ENCODE data around the gene CRYGN.

Gene CRYGN

DNA sequence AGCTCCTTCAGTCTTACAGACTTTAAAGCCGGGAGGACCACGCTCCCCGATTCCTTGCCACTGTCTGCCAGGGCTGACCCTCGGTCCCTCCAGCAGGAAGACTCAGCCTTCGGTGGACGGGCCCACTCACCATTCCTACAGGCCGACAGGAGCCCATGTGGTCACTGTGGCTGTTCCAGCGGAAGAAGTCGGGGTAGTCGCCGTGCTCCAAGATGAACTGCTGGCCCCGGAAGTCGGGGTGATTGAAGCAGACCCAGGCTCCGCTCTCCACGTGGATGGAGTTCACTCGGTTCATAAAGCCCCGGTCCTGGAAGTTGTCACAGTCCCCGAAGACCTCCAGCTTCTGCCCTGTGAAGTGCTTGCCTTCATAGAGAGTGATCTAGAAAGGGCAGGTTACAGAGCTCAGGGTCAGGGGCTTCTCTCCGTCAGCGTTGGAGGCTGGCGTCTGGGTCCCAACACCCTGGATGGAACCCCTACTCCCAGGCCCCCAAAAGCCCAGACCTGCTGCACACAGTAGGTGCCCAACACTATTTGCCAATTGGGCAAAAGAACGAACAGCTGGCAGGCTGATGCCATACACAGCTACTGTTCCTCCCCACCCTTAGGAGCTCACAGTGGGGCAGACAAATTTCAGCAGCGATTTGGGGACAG is 1.9 kb downstream of the CRYGN start:
- DNase-seq, result no peak

DNA sequence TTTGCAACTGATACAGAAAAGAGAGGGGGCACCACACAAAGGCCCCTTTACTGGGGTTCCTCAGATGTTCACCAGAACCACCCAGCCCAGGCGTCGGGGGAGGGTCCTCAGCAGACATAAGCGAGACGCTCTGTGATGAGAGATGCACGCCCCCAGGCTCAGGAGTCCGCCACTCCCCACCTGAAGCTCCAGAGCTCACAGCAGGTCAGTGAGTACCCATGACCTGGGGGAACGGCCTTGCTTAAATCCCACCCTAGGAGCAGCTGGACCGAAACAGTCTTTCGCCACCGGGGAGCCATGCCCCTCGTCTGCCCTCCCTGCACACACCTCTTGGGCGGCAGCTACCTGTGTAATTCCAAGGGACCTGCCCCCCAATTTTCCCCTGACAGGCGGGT is 2.8 kb downstream of the CRYGN start:
- no peak for DNase-seq

DNA sequence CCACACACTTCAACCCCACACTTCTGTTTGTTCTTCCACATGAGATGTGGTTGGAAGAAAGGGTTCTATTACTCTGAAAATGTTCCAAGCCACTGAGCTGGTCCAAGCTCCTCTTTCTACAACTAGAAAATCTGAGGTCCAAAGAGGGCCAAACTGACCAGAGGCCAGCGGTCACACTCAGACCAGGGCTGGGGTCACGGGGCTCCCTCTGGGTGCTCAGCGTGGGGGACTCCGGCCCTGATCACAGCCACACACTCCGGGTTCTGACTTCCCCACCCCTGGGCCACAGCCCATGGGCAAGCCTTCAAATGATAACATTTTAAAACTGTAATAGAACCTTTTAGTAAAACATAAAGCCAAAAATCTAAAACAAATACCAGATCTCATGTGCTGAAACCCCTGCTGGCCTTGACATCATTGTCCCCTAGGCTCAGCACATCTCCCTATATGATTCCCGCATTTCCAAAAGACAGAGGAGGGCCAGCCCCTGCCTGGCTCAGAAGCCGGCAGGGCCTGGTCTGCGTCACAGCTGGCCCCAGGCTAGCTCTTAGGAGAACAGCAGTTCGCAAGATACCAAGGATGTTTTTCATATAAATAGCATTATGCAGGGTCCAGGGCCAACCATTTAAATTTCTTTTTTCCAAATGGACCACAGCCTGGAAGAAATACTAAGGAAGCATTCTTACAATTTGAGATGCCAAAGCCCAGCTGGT is 3.3 kb downstream of the CRYGN start:
- DNase-seq, result no peak

DNA sequence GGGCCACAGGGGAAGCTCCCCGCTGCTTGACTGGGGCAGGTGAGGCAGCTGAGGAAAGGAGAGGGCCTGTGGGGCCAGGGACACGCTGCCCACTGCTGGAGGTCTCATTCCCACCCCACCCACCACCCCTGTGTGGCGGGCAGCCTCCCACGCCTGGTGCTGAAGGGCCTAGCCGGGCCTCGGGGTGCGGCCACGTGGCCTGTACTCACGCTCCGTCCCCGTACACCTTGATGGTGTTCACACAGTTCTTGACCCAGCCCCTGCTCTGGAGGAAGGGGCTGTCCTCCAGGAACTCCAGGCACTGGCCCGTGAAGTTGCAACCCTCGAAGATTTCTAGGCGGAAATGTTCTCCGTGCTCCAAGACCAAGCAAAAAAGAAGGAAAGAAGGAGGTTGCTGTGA is 4.0 kb downstream of the CRYGN start:
- no peak for DNase-seq

DNA sequence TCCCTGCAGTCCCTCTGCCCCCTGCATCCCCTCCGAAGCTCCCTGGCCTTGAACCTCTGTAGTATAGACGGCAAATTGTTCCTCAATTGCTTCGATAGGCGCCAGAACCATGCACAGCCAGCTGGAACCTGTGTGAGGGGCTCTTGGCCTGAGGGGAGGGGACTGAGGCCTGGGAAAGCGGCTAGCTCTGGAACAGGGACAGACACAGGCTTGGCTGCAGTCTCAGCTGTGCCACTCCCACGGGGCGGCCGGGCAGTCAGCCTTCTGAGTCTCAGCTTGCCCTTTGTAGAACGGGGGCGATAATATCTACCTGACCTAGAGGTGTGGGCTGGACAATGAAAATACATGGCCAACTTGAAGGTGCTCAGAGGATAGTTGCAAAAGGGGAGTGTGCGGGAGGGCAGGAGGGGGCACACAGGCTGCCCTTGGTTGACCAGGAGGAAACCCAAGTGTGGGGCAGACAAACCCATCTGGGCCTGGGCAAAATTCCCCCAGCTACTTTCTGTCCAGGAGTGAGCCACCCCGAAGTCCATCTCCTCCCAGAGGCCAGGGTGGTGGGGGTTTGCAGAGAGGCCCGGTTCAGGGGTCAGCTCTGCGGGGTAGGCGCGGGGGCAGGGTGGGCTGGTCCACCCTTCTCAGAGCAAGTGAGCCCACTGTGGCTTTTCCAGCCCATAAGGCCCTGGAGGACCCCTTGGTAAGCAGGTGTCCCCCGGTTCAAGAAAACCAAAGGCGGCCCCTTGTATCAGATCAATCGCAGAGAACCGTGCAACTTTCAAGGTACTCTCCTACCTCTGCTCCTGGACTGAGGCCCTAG is 4.6 kb downstream of the CRYGN start:
- no peak for DNase-seq

DNA sequence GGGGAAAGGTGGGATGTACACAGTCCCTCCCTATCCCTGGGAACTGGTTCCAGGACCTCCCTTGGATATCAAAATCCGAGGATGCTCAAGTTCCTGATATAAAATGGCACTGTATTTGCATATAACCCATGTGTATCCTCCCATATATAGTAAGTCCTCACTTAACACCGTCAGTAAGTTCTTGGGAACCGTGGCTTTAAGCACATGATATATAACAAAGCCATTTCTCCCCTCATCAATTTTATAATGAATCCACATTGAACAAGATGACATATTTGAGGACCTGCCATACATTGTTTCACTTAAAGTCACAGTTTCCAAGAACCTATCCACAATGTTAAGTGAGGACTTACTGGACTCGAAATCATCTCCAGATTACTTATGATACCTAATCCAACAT is 5.4 kb downstream of the CRYGN start:
- no peak for DNase-seq

DNA sequence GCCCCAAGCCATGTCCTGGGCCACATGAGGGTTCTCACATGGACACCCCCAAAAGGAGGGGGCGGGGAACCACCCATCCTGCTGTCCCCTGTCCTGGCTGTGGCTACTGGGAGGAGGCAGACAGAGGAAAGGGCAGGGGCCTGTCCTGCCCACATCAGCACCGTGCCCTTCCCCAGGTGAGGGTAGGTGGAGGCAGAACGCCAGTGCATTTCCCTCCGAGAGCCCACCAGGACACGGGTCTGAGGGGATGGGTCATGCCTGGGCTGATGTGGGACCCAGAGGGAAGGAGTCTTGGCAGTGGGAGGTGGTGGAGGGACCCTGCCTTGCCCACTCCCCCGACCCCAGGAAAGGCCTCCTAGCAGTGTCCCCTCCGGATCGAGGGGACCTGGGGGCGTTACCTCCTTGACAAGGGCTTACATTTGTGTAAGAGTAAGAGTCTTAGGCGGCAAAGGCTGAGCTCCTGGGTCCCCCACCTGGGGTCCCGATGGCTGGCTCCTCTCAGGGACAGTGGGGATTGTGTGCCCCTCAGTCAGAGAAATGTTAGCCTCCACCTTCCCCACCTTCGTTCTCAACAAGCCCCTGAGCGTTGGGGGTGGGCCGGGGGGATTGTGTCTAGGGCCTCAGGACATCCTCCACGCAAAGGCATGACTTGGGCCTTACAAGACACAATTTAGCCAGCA is 6.1 kb downstream of the CRYGN start:
- no peak for DNase-seq

DNA sequence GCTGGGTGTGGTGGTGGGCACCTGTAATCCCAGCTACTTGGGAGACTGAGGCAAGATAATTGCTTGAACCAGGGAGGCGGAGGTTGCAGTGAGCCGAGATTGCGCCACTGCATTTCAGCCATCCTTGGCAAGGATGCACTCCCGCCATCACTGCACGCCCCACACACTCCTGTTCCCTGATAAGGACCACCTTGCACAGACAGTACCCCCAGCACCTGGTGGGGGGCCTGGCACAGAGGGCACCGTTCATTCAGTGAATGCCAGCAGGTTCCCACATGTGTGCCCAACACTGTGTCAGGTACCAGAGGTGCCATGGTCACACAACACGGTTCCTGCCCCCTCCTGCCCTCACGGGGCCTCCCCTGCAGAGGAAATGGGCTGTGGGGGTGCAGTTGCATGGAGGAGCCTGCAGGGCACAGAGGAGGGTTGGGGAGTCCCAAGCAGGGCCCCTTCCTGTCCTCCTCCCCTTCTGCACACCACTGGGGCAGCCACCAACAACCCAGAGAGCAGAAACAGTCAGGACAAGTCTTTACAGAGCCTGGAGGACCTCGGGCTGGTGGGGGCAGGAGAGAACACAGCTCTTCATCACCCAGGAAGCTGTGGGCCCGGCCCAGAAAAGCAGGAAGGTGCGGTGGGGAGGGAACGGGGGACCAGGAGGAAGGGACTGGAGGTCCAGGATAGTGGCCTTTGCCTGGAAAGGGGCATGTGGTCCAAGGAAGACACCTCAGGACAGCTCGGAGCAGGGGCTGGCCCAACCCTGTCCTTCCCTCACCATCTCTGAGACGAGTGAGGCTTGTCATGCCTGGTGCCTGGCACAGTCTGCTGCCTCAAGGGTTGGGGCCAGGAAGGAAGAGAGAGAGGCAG is 7.1 kb downstream of the CRYGN start:
- DNase-seq, result no peak

DNA sequence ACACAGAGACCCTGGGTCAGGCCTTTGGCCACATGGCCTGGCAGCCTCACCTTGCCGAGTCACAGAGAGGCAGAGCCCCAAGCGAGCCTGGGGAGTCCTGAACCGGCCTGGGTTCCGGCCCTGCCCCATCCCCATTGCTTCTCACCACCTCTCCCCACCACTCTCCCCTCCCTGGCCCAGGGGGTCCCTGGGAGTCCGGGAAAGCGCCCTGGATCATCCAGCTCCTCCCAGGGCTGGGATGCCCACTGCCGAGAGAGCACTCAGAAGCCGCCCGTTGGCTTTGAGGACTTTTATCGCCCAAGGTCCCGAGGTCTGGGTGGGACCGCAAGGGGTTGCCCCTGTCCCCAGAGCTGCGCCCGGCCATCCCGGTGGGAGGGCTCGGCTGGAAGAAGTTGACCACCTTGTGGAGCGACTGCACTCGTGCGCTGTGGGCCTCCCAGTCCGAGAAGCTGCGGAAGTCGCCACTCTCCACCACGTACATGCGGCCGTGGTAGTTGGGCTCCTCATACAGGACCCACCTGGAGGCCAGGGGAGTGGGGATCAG is 8.1 kb downstream of the CRYGN start:
- no peak for DNase-seq

DNA sequence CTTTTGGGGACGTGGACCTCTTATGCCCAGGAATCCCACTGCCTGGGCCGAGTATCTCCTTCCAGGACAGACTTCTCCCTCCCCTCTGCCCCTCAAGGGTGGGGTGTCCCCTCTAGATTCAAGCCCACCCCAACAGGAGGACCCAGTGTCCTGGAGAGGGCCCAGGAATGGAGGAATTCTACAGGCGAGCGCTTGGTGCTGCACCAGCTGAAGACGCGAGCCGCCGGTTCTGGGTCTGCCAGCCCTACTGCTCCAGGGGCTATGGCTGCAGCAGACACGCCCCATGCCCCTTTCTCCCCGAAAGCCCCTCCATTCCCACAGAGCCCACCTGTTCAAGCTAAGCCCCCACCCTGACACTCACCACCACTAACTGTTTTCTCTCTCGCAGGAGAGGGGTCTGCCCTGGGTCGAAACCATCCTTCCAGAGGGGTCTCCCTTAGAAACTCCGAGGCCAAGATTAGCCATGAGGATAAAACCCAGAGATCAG is 8.6 kb downstream of the CRYGN start:
- DNase-seq, result no peak

DNA sequence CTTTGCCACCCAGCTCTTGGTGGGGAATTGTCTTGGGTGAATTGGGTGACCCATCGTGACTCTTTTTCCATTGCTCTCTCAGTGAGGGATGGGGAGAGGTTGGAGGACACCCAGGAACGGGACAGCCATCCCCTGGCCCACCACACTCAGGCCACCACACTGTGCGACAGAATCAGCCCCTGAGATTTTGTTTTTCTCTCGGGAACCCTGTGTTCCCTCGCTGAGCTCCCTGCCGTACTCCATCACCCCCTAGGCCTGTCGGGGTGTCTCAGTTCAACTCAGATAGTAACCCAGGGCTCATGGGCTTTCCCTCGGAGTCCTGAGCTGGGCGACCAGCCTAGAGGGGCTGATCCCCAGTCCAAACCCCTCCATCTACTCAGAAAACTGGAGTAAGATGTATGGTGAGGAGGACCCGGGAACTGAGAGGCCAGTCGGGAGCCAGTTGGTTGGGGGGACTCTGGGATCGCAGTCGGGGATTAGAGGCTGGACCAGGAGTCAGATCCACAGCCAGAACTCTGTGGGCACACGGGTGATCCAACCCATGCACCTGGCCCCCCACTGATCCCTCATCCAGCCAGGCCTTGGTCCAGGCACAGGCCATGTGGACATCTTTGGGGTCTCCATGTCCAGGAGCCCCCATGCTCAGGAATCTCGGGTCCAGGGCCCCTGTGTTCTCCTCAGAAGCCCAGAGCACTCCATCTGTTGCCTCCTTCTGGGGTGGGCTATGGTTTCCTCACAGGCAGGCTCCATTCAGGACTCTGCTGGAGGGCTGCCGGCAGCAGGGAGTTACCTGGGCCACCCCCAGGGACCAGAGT is 9.3 kb downstream of the CRYGN start:
- no peak for DNase-seq

DNA sequence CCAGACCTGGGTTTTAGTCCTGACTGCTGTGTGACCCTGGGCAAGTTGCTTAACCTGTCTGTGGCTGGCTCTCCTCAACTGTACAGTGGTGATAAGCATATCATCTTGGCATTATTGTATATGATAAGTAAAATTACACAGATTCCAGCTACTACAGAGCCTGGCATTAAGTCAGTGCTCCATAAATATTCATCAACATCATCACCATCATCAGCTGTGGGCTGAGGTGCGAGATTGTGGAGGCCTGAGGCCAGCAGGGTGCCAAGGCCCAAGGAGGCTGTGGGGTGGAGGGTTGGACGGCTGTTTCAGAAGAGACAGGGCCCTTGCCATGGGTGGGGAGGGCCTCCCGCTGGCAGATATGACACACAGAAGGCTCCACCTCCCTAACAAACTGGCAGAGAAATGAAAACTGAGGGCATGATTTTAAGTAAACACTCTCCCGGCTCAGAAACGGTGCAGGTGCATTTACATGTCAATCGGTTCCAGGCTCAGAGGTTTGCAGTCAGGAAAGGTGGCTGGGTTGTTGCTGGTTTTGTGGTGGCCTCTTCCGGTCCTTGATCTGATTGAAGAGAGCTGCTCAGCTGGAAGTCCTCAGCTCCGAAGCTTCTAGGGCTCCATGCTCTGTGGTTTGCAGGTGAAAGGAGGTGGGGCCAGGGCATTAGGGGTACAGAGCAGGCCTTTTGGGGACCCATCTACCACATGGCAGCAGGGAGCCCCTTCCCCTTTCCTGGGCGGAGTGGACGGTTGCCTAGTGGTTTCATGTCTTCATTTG is 10.2 kb downstream of the CRYGN start:
- no peak for DNase-seq

DNA sequence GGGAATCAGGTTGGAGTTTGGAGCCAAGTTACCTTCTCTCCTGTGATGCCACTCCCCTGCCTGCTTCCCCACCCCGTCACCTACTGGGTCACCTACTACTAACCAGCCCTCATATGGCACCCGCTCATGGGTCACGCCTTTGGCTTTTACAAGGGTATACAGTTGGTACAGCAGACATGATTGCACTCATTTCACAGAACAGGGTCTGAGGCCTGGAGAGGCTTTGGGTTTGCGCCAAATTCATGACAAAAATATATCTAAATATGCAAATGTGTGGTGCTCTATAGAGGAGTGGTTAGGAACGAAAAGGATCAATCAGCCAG is 10.7 kb downstream of the CRYGN start:
- DNase-seq, result no peak

DNA sequence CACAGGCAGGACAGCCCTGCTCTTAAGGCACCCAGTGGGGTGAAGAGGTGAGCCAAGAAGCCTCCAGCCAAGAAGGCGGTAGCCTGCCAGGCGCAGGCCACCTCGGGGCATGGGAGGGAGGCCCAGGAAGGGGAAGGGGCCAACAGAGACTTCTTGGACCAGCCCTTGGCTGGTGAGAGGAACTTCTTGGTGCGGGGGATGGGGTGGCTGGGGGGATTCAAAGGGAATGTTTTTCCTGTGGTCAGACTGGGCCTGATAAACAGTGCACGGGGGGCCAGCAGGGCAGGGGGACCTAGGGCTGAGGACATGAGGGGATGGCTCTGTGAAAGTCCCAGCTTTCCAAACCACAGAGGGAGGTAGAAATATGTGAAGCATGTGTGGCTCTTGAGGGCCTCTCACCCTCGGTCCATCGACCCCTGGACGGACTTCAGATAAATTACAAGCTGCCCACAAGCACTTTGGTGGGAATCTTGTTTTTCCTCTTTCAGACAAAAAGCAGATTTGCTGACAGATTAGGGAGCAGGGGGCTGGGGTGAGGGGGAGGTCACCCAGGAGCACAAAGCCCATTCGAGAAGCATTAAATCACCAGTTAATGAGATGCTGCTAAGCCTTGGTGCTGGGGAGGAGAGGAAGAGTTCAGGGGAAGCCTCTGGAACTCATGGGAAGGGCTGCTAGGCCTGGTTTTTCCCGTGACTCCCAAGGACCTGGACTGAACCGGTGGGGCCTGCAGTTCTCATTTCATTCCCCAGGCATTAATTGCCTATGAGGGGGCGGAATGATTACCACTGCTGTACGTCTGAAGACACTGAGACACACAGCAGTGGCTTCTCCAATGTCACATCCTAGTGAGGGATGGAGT is 11.3 kb downstream of the CRYGN start:
- no peak for DNase-seq

DNA sequence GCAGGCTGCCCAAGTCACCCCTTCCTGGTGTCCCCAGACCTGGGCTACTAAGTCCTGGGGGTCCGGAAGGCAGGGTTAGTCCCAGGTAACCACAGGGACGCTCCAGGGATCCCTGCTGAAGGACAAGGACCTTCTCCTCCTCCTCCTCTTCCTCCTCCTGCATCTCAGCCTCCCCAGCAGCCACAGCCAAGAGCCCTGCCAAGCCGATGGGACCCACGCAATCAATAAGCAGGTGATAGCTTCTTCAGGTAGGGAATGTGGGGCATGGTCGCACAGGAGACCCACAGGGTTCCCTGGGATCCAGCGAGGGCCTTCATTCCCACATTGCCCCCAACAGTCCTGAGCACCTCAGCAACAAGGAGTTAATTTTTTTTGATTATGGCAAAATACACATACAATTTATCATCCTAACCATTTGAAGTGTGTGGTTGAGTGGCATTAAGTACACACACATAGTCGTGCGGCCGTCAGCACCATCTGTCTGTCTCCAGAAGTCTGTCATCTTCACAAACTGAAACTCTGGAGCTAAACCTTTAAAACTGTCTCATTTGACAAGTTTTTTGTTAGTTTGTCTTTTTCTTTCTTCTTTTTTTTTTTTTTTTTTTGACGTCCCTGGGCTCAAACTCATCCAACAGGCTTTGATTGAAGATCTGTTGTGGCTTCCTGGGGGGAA is 12.1 kb downstream of the CRYGN start:
- no peak for DNase-seq

DNA sequence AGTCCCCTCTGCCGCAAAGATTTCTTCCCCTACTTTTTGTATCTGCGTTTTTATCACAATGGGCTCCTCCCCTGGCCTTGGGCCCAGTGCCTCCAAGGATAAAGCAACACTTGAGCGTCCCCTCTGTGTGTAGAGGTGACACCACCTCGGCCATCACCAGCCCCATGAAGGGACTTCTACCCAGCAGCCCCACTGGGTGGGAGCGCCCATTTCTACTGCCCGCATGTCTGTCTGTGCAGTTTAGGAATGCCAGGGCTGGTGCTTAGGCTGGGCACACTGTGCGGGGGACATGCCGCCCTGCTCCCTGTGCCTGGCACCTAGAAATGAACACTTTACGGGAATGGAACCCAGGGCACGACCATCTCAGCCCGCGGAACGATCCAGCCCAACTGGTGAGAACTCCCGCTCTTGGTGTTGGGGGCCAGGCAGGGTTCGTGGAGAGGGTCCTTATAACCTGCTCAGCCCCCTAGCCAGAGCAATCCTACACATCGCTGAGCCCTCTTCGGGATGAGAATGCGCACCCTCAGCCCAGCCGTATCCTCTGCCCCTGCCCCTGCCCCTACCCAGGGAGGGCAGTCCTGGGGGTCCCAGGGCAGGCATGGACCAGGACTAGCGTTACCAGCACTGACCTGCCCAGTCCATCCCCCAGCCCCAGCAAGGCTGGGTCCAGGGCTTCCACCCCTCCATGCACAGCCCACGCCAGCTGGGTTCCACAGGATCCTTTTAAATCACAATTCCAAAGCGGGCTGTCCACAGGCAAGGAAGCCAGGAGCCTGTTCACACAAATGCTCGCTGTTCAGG is 12.8 kb downstream of the CRYGN start:
- no peak for DNase-seq

DNA sequence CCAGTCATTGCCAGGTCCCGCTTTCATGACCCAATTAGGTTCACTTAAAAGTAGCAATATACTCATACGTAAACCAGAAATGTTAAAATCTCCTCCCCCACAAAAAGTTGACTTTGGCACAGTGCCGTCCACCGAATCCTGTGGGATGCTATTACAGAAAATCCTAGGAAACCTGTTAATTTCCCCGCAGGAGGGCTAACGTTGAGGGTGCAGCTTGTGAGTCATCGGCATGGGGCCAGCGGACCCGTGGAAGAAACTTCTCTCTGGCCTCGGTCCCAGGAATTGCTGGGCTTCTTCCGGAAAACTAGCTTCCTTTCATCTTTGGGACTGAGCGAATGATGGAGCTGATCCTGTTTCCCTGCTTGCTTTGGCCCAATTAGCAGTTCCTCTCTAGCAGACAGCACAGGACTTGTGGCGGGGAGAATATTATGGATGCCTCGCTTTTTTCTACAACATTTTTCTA is 13.5 kb downstream of the CRYGN start:
- DNase-seq, result no peak
